Embryonic facial prominence (tissue), 1 donor: ENCODE data around the gene SYNJ2.
"Not testable (repeated sequence)": the region's sequence is repeated elsewhere in the genome, so short reads cannot be mapped to it uniquely, and the experiment has no call there.

Experiments used
- DNase-seq: peaks from one replicate; pipeline ENCODE4 v3.0.0-alpha.2; 2016; ENCODE audit errors: extremely low spot score

SYNJ2 gene

DNA sequence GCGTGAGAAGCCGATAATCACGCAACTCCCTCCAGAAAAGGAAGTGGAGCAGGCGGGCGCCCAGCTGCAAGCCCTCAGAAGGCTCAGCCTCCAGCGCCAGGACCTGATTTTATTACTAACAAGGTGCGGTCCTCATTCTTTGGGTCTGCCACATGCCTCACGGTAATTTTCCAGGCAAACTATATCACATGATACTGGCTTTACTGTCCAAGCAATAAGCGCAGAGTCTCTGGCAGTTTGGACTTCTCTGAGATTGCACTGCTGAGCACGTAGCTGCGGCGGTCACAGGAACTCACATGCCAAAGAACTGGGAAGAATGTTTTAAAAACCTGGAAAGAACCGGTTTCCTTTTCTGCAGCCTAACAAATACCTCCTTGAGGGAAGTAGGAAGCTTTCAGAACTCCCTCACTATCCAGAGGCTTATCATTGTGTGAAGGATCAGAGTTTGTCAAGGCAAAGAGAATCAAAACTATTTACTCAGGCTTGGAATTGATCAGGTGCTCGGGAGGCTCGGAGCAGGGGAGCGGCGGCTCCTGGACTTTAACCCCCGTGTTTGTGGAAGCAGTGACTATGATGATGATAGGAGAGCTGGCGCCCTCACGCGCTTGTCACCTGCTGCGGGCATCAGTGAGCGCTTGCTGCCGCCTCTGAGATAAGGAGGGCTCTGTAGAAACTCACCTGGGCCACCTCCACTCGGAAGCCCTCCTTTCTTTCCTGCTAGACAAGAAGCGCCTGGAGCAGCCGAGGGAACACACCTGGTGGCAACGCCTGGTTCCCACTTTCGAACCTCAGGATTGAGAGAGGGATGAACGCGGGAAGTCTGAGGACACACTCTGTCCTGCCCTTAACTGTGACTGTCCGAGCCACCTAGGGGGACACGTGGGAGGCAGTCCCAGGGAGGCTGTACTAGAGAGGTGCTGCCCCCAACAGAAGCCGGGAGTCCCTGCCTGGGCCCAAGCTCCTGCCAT lies 27.2 kb upstream of the SYNJ2 start:
- DNase-seq: peak; percentile 32

GRCh38 chr6:157955675-157956074 lies 26.0 kb upstream of the SYNJ2 start:
- DNase-seq: no peak

- DNase-seq: no peak
These were observed 25.4 kb upstream of the SYNJ2 start for GRCh38 chr6:157956171-157956730.

DNA sequence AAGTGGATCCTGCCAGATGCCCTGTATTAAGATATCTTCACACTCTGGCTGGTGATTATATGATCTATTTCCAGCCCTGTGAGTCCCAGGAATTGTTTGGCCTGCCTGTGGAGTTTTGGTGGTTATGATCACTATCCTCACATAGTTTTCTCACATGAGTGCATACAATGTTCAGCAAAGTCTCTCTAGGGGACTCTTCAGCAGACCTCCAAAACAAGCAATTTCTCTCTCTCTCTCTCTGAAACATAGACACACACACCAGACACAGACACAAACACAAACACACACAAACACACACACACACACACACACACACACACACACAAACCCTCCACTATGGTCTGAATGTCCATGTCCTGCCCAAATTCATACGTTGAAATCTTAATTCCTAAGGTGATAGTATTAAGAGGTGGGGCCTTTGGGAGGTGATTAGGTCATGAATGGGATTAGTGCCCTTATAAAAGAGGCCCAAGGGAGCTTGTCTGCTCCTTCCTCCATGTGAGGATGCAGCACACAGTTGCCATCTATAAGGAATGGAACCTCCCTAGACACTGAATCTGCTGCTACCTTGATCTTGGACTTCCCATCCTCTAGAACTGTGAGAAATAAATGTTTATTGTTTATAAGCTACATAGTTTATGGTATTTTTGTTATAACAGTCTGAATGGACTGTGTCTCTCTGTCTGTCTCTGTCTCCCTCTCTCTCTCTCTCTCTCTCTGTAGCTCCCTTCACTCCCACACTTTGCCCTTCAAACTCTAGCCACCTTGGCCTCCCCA lies 22.0 kb upstream of the SYNJ2 start:
- no peak for DNase-seq

- DNase-seq: no peak
These were observed 20.4 kb upstream of the SYNJ2 start for GRCh38 chr6:157961153-157961831.

DNA sequence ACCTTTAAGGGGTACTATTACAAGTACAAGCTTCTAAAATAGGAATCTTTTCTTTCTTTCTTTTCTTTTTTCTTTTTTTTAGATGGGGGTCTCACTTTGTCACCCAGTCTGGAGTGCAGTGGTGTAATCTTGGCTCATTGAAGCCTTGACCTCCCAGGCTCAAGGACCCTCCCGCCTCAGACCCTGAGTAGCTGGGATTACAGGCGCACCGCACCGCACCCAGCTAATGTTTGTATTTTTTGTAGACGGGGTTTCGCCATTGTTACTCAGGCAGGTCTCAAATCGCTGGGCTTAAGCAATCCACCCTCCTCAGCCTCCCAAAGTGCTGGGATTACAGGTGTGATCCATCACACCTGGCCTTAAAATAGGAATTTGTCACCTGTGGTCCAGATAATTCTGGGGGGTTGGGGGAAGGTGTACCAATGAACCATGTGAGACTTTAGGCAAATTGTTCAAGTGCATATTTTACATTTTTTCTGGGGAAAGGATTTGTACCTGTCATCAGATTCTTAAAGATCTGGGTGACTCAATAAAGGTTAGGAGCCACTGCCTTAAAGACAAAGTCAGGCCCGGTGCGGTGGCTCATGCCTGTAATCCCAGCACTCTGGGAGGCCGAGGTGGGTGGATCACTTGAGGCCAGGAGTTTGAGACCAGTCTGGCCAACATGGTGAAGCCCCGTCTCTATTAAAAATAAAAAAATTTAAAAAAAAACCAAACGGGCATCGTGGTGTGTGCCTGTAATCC lies 19.7 kb upstream of the SYNJ2 start:
- no peak for DNase-seq

GRCh38 chr6:157962601-157963302 lies 18.9 kb upstream of the SYNJ2 start:
- no peak for DNase-seq

DNA sequence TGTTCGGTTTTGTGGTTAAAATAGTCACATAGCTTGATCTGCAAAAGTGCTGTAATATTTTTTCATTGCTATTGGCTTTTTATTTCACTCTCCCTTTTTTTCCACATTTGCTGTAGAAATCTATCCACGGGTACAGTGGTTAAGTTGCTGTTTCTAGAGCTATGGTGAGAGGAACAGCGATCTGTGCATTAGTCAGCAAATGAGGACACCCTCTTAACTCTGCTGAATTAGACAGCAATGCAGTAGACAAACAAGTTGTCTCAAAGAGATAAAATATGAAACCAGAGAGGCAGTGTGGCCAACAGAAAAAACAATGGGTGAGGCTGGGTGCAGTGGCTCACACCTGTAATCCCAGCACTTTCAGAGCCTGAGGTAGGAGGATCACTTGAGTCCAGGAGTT lies 17.6 kb upstream of the SYNJ2 start:
- DNase-seq: no peak

GRCh38 chr6:157965387-157965786 lies 16.3 kb upstream of the SYNJ2 start:
- no peak for DNase-seq

DNA sequence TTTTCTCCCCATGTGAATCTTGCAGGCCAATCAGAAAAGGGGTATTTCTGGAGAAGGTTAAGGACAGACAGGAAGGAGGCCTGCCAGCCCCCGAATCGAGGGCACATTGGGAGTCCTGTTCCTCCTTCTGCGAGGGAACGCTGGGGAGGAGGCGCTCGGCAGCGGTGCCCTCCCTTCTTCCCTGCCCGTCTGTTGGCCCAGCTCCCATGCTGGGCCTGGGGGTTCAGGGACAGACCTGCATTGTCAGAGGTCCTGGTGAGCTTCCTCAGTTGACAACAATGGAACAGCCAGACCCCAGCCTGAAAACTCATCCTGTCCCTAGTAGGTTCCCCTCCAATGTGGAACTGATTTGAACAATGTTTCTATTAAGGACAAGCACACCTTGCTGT lies 15.1 kb upstream of the SYNJ2 start:
- no peak for DNase-seq

GRCh38 chr6:157967020-157967419 lies 14.6 kb upstream of the SYNJ2 start:
- DNase-seq: no peak

- no peak for DNase-seq
These were observed 14.2 kb upstream of the SYNJ2 start for GRCh38 chr6:157967486-157967885.

GRCh38 chr6:157972177-157972576 lies 9.5 kb upstream of the SYNJ2 start:
- not testable (repeated sequence) for DNase-seq

DNA sequence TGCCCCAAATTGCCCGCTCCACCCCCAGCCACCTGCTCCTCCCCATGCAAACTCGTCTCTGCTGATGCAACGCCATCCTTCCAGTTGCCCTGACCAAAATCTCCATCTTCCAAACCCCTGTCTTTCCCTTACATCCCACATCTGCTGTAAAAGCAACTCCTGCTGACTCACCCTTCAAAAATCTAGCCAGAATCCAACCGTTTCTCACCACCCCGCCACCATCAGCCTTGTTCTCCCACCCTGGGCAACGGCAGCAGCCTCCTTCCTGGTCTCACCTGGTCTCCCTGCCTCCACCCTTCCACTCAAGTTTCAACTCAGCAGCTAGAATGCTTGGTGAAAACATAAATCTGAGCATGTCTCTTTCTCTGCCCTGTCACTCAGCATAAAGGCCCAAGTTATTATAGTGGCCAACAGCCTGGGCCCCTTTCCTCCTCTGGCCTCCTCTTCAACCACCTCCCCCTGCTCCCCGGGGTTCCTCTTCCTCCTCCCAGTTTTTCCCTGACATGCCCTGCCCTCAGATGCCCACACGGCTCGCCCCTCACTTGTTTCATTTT lies 7.2 kb upstream of the SYNJ2 start:
- no peak for DNase-seq

DNA sequence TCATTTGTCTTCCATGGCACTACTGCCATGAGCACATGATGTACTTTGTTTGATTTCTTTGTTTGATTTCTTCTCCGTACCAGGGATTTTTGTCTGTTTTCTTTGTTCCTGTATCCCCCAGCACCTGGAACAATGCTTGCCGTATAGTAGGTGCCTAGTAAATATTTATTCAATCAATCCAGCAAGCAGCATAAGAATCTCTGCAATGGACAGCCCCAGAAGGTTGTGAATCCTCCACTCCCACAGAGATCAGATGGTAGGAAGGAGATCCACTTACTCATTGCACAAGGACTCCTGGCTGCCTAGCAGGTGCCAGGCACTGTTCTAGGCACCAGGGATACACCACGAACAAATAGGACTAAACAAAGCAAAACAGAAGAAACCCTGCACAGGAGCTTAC lies 6.7 kb upstream of the SYNJ2 start:
- no peak for DNase-seq

DNA sequence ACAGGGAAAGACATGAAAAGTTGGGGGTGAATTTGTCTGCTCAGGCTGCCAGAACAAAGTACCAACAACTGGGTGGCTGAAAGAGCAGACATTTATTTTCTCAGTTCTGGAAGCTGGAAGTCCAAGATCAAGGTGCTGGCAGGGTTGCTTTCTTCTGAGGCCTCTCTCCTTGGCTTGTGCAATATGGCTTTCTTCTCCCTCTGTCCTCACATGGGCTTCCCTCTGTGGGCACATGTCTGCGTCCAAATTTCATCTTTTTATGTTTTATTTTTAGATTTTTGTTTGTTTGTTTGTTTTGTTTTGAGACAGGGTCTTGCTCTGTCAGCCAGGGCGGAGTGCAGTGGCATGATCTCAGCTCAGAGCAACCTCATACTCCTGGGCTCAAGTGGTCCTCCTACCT lies 6.2 kb upstream of the SYNJ2 start:
- DNase-seq: no peak

DNA sequence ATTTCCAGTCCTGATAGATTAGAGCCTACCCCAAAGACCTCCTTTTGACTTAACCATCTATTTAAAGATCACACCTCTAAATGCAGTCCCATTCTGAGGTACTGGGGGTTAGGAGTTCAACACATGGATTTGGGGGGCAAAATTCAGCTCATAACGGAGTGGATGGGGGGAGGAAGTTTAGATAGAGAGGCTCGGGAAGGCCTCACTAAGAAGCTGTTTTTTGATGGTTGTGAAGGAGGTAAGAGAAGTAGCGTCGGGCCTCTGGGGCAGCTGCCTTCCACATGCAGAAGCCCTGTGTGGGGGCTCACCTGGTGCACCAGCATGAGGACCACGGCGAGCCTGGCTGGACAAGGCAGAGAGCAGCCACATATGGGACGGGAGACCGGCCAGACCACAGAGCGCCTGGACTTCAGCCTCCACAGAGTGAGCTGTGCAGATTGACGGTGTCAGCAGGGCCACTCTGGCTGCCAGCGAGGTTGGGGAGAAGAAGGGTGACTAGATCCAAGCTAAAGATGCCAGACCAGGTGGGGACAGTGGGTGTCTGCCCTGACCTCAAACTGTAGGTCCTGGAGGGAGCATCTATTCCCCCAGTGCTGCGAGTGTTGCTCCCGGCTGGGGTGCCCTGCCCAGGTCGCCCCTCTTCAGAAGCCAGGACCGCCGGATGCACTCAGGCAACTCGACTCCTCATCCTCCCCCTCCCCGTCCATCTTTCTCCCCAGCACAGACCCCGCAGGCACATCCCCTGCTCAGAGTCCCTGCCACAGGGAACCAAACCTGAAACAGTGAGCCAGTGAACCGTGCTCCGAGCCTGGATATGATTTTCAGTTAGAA lies 5.1 kb upstream of the SYNJ2 start:
- DNase-seq: no peak

GRCh38 chr6:157977176-157977804 lies 4.4 kb upstream of the SYNJ2 start:
- DNase-seq: no peak
